ENCODE data around the gene ARL15.

- TF ChIP-seq, protein P1, sequence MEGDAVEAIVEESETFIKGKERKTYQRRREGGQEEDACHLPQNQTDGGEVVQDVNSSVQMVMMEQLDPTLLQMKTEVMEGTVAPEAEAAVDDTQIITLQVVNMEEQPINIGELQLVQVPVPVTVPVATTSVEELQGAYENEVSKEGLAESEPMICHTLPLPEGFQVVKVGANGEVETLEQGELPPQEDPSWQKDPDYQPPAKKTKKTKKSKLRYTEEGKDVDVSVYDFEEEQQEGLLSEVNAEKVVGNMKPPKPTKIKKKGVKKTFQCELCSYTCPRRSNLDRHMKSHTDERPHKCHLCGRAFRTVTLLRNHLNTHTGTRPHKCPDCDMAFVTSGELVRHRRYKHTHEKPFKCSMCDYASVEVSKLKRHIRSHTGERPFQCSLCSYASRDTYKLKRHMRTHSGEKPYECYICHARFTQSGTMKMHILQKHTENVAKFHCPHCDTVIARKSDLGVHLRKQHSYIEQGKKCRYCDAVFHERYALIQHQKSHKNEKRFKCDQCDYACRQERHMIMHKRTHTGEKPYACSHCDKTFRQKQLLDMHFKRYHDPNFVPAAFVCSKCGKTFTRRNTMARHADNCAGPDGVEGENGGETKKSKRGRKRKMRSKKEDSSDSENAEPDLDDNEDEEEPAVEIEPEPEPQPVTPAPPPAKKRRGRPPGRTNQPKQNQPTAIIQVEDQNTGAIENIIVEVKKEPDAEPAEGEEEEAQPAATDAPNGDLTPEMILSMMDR (IDR thresholded peaks at IDR 0.05) = no peak
- TF ChIP-seq POLR2AphosphoS5 (IDR thresholded peaks at IDR 0.05) = no peak
Observed at GRCh38 chr5:54357408-54358058, 47.2 kb upstream of the ARL15 start.

All from upper lobe of left lung (tissue), 4 donors.